Fibroblast of lung (primary cell): ENCODE data around the gene B3GALT5. TPM values are rescaled to one million over a fixed set of nuclear protein-coding genes. Genes with fewer than 3 reads are reported as not detected.
"Not testable (repeated sequence)": the region's sequence is repeated elsewhere in the genome, so short reads cannot be mapped to it uniquely, and the experiment has no call there.

ENCODE experiments used
- DNase-seq, 2 donors: peaks; one replicate each; pipeline versions ENCODE4 v3.0.0 to v3.0.0-alpha.2; 2010; ENCODE audit warnings: low read depth in 2 of 2
- H2AFZ ChIP-seq: 2 replicates; pipeline ENCODE4 v1.5.1; 2012; ENCODE audit warnings: low read length, control low read depth, inconsistent platforms
- H3K27ac ChIP-seq: 2 replicates; pipeline ENCODE4 v1.5.1; 2011; ENCODE audit warnings: low read length, control low read depth; ENCODE audit not compliant: insufficient read depth
- H3K27me3 ChIP-seq: 2 replicates; pipeline ENCODE4 v1.5.1; 2011; ENCODE audit warnings: mild to moderate bottlenecking, low read length; ENCODE audit not compliant: control insufficient read depth, insufficient read depth
- H3K36me3 ChIP-seq: 2 replicates; pipeline ENCODE4 v1.5.1; 2011; ENCODE audit warnings: low read length; ENCODE audit not compliant: control insufficient read depth, insufficient read depth
- H3K4me1 ChIP-seq: 2 replicates; pipeline ENCODE4 v1.5.1; 2011; ENCODE audit warnings: low read length; ENCODE audit not compliant: control insufficient read depth, insufficient read depth; ENCODE audit errors: extremely low read depth
- H3K4me2 ChIP-seq: 2 replicates; pipeline ENCODE4 v1.5.1; 2011; ENCODE audit warnings: low read length, control low read depth; ENCODE audit not compliant: insufficient read depth; ENCODE audit errors: extremely low read depth
- H3K4me3 ChIP-seq, 4 experiments: fragments of 200-600 bp in 1 of 4; sonication (generic) in 1 of 4; replicated peaks in 1 of 4; 2 replicates each; pipeline ENCODE4 v1.5.1; 2011 to 2016; ENCODE audit warnings: low read length in 4 of 4, low read depth in 3 of 4, mild to moderate bottlenecking in 3 of 4, control low read depth in 2 of 4, inconsistent platforms in 1 of 4, mixed read lengths in 1 of 4; ENCODE audit not compliant: insufficient read depth in 1 of 4; ENCODE audit errors: control extremely low read depth in 1 of 4
- H3K79me2 ChIP-seq: 2 replicates; pipeline ENCODE4 v1.5.1; 2012; ENCODE audit warnings: mild to moderate bottlenecking, low read length, inconsistent platforms; ENCODE audit not compliant: control insufficient read depth, insufficient read depth
- H3K9ac ChIP-seq: 2 replicates; pipeline ENCODE4 v1.5.1; 2011; ENCODE audit warnings: mild to moderate bottlenecking, low read length, control low read depth; ENCODE audit not compliant: insufficient read depth
- H3K9me3 ChIP-seq: 2 replicates; pipeline ENCODE4 v1.5.1; 2012; ENCODE audit warnings: low read depth, low read length; ENCODE audit not compliant: control insufficient read depth, insufficient read depth
- H4K20me1 ChIP-seq: 2 replicates; pipeline ENCODE4 v1.5.1; 2011; ENCODE audit warnings: low read length; ENCODE audit not compliant: control insufficient read depth, insufficient read depth; ENCODE audit errors: extremely low read depth
- CTCF ChIP-seq, 2 donors: IDR thresholded peaks in 1 of 2; conservative IDR thresholded peaks in 1 of 2; 1 replicate in 1 of 2; 2 replicates in 1 of 2; pipeline ENCODE4 v1.5.1; 2011 to 2012; ENCODE audit warnings: low read length in 2 of 2, control low read depth in 1 of 2, inconsistent platforms in 1 of 2, low read depth in 1 of 2, mild to moderate bottlenecking in 1 of 2
- EZH2 ChIP-seq: IDR thresholded peaks from 2 replicates; pipeline ENCODE4 v1.5.1; 2012; ENCODE audit warnings: low read length, control low read depth, mild to moderate bottlenecking; ENCODE audit errors: missing control alignments
- polyA plus RNA-seq, 2 donors: library from polyadenylated mRNA; depleted of rRNA in 1 of 2; stranded (reverse) in 1 of 2; unstranded in 1 of 2; fragments of >200 nt; gene quantifications; 2 replicates each; pipeline ENCODE4 v1.2.1, GENCODE V29; 2011 to 2012; ENCODE audit warnings: missing spikeins in 1 of 2
- total RNA-seq: library from RNA; depleted of rRNA; stranded (reverse); fragments of >200 nt; gene quantifications from 2 replicates; pipeline ENCODE4 v1.2.1, GENCODE V29; 2014

The B3GALT5 gene
- total and polyA plus RNA-seq, 2 donors (not counting 1 experiment from before 2014, with no cell fraction given): under 0.01 TPM

GRCh38 chr21:39686646-39687468 is 74.1 kb downstream of the B3GALT5 start:
- Histone ChIP-seq H3K27ac (no peak overlapping the region), H3K9ac (no peak overlapping the region), H3K79me2 (no peaks in the 10 kb centered on the region), H3K27me3 (no peaks in the 10 kb centered on the region), H3K4me1 (no peaks in the 10 kb centered on the region), H3K4me2 (no peak overlapping the region), H2AFZ (no peak overlapping the region), H3K9me3 (no peaks in the 10 kb centered on the region), H3K4me3 (no peak overlapping the region), H3K36me3 (no peaks in the 10 kb centered on the region), H4K20me1 (no peaks in the 10 kb centered on the region)
- TF ChIP-seq CTCF (conservative IDR thresholded peaks at IDR 0.05 in 1 of 2, IDR thresholded peaks at IDR 0.05 in 1 of 2; ENCODE audit: low read depth in 1 of 2, low read length in 2 of 2): no peak
- no peak for TF ChIP-seq EZH2
- DNase-seq: no peak

GRCh38 chr21:39688010-39688409 is 75.3 kb downstream of the B3GALT5 start:
- H2AFZ ChIP-seq: no peak overlapping the region
- no peak overlapping the region for H3K4me2 ChIP-seq
- no peak overlapping the region for H3K4me3 ChIP-seq
- no peaks in the 10 kb centered on the region for H3K9me3 ChIP-seq
- no peak overlapping the region for H3K27ac ChIP-seq
- H3K27me3 ChIP-seq: no peaks in the 10 kb centered on the region
- no peak overlapping the region for H3K9ac ChIP-seq
- no peaks in the 10 kb centered on the region for H3K36me3 ChIP-seq
- no peaks in the 10 kb centered on the region for H3K4me1 ChIP-seq
- TF ChIP-seq EZH2 (no peak), CTCF (conservative IDR thresholded peaks at IDR 0.05 in 1 of 2, IDR thresholded peaks at IDR 0.05 in 1 of 2; ENCODE audit: low read depth in 1 of 2, low read length in 2 of 2) (no peak)
- no peaks in the 10 kb centered on the region for H4K20me1 ChIP-seq
- H3K79me2 ChIP-seq: no peaks in the 10 kb centered on the region
- DNase-seq: no peak

- H3K27me3 ChIP-seq, H3K4me2 ChIP-seq, H2AFZ ChIP-seq, H3K4me1 ChIP-seq, H3K27ac ChIP-seq, H4K20me1 ChIP-seq, H3K9ac ChIP-seq, DNase-seq, H3K79me2 ChIP-seq, H3K4me3 ChIP-seq, H3K36me3 ChIP-seq, H3K9me3 ChIP-seq: not testable (repeated sequence)
Measured at GRCh38 chr21:39689860-39690259, 77.1 kb downstream of the B3GALT5 start.
